A673 (cell line): ENCODE measurements around the gene ASXL1. TPM values are rescaled to one million over a fixed set of nuclear protein-coding genes. Genes with fewer than 3 reads are reported as not detected.

Experiments used
- BruUV-seq: library from RNA; stranded (reverse); fragments of 400-500 nt; replicated peaks from 2 replicates; lab custom pipeline; 2021; lab: Mats Ljungman, UMichigan
- CTCF ChIA-PET: fragments of 300-600 bp; sonication (Branson Sonifier 250); formaldehyde crosslinking; loops from one replicate; lab custom pipeline; 2022; ENCODE audit warnings: antibody characterized with exemption; lab: Charles Lee
- POLR2A ChIA-PET: fragments of 300-600 bp; sonication (Branson Sonifier 250); formaldehyde crosslinking; loops from one replicate; lab custom pipeline; 2022; ENCODE audit warnings: antibody characterized with exemption; ENCODE audit not compliant: low non-redundant PET; lab: Charles Lee
- DNase-seq: peaks from one replicate; pipeline ENCODE4 v3.0.0-alpha.2; 2015; ENCODE audit warnings: low spot score
- H3K27ac ChIP-seq: fragments of 200-600 bp; sonication (generic); 2 replicates; pipeline ENCODE4 v1.5.1; 2016; ENCODE audit warnings: mixed run types, low read depth, mild to moderate bottlenecking, mixed read lengths, antibody characterized with exemption, low read length; ENCODE audit not compliant: poor library complexity, severe bottlenecking
- H3K27me3 ChIP-seq: fragments of 200-600 bp; sonication (generic); replicated peaks from 2 replicates; pipeline ENCODE4 v1.6.1; 2017; ENCODE audit warnings: mixed run types, low read depth, mild to moderate bottlenecking, mixed read lengths, antibody characterized with exemption, low read length; ENCODE audit not compliant: insufficient read depth, poor library complexity
- H3K36me3 ChIP-seq: fragments of 200-600 bp; sonication (generic); 2 replicates; pipeline ENCODE4 v1.6.1; 2016; ENCODE audit warnings: mixed run types, mild to moderate bottlenecking, mixed read lengths, antibody characterized with exemption, low read length; ENCODE audit not compliant: insufficient read depth, poor library complexity, severe bottlenecking
- H3K4me1 ChIP-seq: fragments of 200-600 bp; sonication (generic); 2 replicates; pipeline ENCODE4 v1.6.1; 2017; ENCODE audit warnings: mixed run types, mild to moderate bottlenecking, mixed read lengths, antibody characterized with exemption, low read length; ENCODE audit not compliant: insufficient read depth, poor library complexity, severe bottlenecking
- H3K4me3 ChIP-seq: fragments of 200-600 bp; sonication (generic); 2 replicates; pipeline ENCODE4 v1.5.1; 2016; ENCODE audit warnings: low read depth, mixed run types, mild to moderate bottlenecking, mixed read lengths, low read length; ENCODE audit not compliant: poor library complexity, severe bottlenecking
- H3K9me3 ChIP-seq: fragments of 200-600 bp; sonication (generic); 2 replicates; pipeline ENCODE4 v1.6.1; 2016; ENCODE audit warnings: mixed run types, low read depth, mild to moderate bottlenecking, mixed read lengths, antibody characterized with exemption, low read length; ENCODE audit not compliant: poor library complexity, severe bottlenecking
- EZH2 ChIP-seq: fragments of 200-600 bp; sonication (generic); IDR thresholded peaks from 2 replicates; pipeline ENCODE4 v1.6.1; 2017; ENCODE audit warnings: borderline replicate concordance, low read depth, mild to moderate bottlenecking, mixed read lengths, antibody characterized with exemption, low read length; ENCODE audit not compliant: poor library complexity, severe bottlenecking
- intact Hi-C: fragments of 100-400 bp; cut with micrococcal nuclease; formaldehyde crosslinking; loops from one replicate; pipeline ENCODE4 v1.10.0; 2022; ENCODE audit not compliant: unreplicated experiment
- total RNA-seq: library from RNA; stranded (reverse); gene quantifications from 2 replicates; pipeline ENCODE4 v1.2.3, GENCODE V29; 2021
- TF ChIP-seq, protein P1 (sequence below): fragments of 300-800, 200-600 bp; sonication (generic); conservative IDR thresholded peaks from 2 replicates; pipeline ENCODE4 v1.5.1; 2017; ENCODE audit warnings: low read depth, mild to moderate bottlenecking, antibody characterized with exemption, low read length, moderate library complexity, mixed read lengths

ASXL1 gene
- total RNA-seq, 1 experiment from 2014 or later, result 101 TPM

- POLR2A ChIA-PET, result no interaction called here
- intact Hi-C loops, result no loop called here
- Histone ChIP-seq H3K4me3 (peak overlapping the region; percentile 92), H3K27me3 (no peaks in the 10 kb centered on the region), H3K36me3 (no peaks in the 10 kb centered on the region), H3K4me1 (peaks cover 31% of the 10 kb centered on the region), H3K27ac (peak overlapping the region; percentile 97), H3K9me3 (no peaks in the 10 kb centered on the region)
- DNase-seq, result peak; percentile 84
- CTCF ChIA-PET, result interaction anchor here (0.7 kb wide), 1 partner anchor 1173 kb away, joined by 3 read pairs; no protein-coding TSS in a partner anchor
- no TSS peak for BruUV-seq
- TF ChIP-seq, protein P1, sequence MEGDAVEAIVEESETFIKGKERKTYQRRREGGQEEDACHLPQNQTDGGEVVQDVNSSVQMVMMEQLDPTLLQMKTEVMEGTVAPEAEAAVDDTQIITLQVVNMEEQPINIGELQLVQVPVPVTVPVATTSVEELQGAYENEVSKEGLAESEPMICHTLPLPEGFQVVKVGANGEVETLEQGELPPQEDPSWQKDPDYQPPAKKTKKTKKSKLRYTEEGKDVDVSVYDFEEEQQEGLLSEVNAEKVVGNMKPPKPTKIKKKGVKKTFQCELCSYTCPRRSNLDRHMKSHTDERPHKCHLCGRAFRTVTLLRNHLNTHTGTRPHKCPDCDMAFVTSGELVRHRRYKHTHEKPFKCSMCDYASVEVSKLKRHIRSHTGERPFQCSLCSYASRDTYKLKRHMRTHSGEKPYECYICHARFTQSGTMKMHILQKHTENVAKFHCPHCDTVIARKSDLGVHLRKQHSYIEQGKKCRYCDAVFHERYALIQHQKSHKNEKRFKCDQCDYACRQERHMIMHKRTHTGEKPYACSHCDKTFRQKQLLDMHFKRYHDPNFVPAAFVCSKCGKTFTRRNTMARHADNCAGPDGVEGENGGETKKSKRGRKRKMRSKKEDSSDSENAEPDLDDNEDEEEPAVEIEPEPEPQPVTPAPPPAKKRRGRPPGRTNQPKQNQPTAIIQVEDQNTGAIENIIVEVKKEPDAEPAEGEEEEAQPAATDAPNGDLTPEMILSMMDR, result no peak
- TF ChIP-seq EZH2, result no peak
Measured at GRCh38 chr20:32358883-32359632, 927 bp downstream of the ASXL1 start.

DNA sequence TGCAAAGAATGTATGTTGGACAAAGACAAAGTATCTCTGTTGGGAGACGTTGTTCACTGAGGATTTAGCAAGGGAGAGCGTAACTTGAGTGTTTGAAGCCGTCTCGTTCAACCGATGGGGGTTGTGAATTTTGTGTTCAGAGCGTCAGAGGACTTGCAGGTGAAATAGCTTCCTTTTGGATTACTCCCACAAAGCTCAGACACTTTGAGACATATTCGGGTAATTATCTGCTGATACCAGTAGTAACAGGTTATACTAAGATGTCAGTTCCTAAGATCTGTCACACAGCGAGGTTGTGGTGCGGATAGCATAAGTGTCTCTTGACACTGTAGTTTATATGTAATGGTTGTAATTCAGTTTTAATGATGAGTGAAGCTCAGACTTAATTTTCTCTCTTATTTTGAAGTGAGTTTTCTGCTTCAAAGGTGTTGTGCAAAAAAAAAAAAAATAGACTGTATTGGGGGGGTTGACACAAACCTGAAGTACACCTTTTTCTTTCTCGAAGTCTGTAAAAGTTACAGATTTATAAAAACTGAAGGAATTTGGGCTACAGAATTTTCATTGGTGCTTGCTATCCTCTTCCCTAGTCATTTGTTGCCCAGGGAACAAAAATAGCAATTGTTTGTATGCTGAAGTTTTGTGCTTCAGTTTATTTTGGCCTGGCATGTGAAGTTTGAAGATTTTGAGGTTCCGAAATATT is 1.7 kb downstream of the ASXL1 start:
- TSS peak; percentile 57 for BruUV-seq
- no peaks in the 10 kb centered on the region for H3K27me3 ChIP-seq
- CTCF ChIA-PET, result no interaction called here
- peak overlapping the region; percentile 97 for H3K27ac ChIP-seq
- H3K4me1 ChIP-seq, result peaks cover 25% of the 10 kb centered on the region
- intact Hi-C loops, result no loop called here
- POLR2A ChIA-PET, result no interaction called here
- peak overlapping the region; percentile 92 for H3K4me3 ChIP-seq
- H3K9me3 ChIP-seq, result no peaks in the 10 kb centered on the region
- no peaks in the 10 kb centered on the region for H3K36me3 ChIP-seq
- DNase-seq, result peak; percentile 34
- TF ChIP-seq, protein P1, result no peak
- TF ChIP-seq EZH2, result no peak

- no peak for TF ChIP-seq EZH2
- TF ChIP-seq, protein P1, result no peak
- H3K27me3 ChIP-seq, result no peaks in the 10 kb centered on the region
- no peaks in the 10 kb centered on the region for H3K36me3 ChIP-seq
- peak overlapping the region; percentile 92 for H3K4me3 ChIP-seq
- H3K4me1 ChIP-seq, result peaks cover 22% of the 10 kb centered on the region
- no TSS peak for BruUV-seq
- H3K9me3 ChIP-seq, result no peaks in the 10 kb centered on the region
- POLR2A ChIA-PET, result no interaction called here
- no peak overlapping the region for H3K27ac ChIP-seq
- intact Hi-C loops, result no loop called here
- CTCF ChIA-PET, result no interaction called here
- no peak for DNase-seq
Measured at GRCh38 chr20:32360333-32360634, 2.2 kb downstream of the ASXL1 start.
